Measurements from ENCODE around the gene CACNA2D3.

DNA sequence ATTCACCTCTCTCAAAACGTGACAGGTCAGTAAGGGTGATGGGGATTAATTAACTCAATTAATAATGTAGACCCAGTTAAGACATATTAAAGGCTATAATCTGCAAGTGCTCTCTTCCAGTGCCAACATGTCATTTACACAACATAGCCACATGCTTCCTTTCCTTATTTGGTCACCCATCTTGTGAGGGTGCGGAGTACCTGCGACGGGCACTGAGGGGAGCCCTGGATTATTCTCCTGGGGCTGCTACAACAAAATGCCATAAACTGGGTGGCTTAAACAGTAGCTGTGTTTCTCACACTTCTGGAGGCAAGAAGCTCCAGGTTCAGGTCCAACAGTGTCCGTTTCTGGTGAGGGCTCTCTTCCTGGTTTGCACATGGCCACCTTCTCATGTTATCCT lies 962.9 kb downstream of the CACNA2D3 start:
- TF ChIP-seq POLR2A (IDR thresholded peaks at IDR 0.05) (no peak), EP300 (IDR thresholded peaks at IDR 0.05) (no peak)
- TF ChIP-seq, protein P1, sequence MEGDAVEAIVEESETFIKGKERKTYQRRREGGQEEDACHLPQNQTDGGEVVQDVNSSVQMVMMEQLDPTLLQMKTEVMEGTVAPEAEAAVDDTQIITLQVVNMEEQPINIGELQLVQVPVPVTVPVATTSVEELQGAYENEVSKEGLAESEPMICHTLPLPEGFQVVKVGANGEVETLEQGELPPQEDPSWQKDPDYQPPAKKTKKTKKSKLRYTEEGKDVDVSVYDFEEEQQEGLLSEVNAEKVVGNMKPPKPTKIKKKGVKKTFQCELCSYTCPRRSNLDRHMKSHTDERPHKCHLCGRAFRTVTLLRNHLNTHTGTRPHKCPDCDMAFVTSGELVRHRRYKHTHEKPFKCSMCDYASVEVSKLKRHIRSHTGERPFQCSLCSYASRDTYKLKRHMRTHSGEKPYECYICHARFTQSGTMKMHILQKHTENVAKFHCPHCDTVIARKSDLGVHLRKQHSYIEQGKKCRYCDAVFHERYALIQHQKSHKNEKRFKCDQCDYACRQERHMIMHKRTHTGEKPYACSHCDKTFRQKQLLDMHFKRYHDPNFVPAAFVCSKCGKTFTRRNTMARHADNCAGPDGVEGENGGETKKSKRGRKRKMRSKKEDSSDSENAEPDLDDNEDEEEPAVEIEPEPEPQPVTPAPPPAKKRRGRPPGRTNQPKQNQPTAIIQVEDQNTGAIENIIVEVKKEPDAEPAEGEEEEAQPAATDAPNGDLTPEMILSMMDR (IDR thresholded peaks at IDR 0.05): no peak

Data from tibial nerve (tissue), 4 donors.